Activated T-helper 17 cell treated with anti-CD3 and anti-CD28 coated beads, Interleukin-2, amount 50 U/mL, for 72 hours (primary cell): ENCODE results near the gene ADCY10. TPM values are rescaled to one million over a fixed set of nuclear protein-coding genes. Genes with fewer than 3 reads are reported as not detected.

Experiments
- ATAC-seq: fragments of 150-1000 bp; cut with Tn5 transposase; replicated peaks from 2 replicates; pipeline ENCODE4 v1.10.0; 2021; ENCODE audit warnings: mild to moderate bottlenecking, moderate library complexity
- H3K27ac Mint-ChIP-seq: one replicate; pipeline ENCODE4 v1.8.0; 2022; ENCODE audit warnings: mixed read lengths
- H3K27me3 Mint-ChIP-seq: one replicate; pipeline ENCODE4 v1.8.0; 2022; ENCODE audit warnings: mixed read lengths
- H3K36me3 Mint-ChIP-seq: one replicate; pipeline ENCODE4 v1.8.0; 2022; ENCODE audit warnings: low read depth, mild to moderate bottlenecking, mixed read lengths
- H3K4me1 Mint-ChIP-seq: one replicate; pipeline ENCODE4 v1.8.0; 2022; ENCODE audit warnings: mixed read lengths
- H3K4me3 Mint-ChIP-seq: one replicate; pipeline ENCODE4 v1.8.0; 2022; ENCODE audit warnings: mild to moderate bottlenecking, mixed read lengths
- H3K9me3 Mint-ChIP-seq: one replicate; pipeline ENCODE4 v1.8.0; 2022; ENCODE audit warnings: mixed read lengths
- total RNA-seq, 2 donors: library from RNA; stranded (reverse); gene quantifications; one replicate each; pipeline ENCODE4 v1.2.3, GENCODE V29; 2022

Gene ADCY10
- total RNA-seq, 2 donors from 2014 or later, result 0.13 to 0.98 TPM

DNA sequence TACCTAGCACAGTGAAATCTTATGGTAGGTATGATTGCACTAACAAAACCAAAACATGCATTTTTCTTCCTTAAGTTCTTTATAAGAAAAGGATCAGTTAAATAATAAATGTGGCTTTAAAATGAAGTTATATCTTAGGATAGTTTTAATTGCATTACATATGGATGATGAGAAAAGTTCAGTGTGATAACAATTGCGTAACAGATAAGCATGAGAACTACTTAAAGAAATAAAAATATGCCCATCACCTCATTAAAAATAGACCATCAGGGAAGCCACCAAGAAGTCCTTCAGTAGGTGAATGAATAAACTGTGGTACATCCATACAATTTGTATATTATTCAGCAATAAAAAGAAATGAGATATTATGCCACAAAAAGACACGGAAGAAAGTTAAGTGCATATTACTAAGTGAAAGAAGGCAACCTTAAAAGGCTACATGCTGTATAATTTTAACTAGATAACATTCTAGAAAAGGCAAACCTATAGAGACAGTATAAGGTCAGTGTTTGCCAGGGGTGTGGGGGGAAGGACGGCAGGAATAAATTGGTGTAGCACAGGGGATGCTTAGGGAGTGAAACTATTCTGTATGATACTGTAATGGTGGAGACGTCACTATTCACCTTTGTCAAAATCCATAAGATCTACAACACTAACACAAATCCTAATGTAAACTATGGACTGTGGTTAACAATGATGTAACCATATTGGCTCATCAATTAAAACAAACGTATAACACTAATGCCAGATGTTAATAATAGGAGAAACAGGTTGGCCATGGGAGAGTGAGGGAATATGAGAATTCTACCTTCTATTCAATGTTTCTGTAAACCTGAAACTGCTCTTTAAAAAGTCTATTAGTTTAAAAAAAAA lies 149.2 kb downstream of the ADCY10 start:
- no peak overlapping the region for H3K4me3 Mint-ChIP-seq
- no peak overlapping the region for H3K27ac Mint-ChIP-seq
- no peak for ATAC-seq
- peaks cover 18% of the 10 kb centered on the region for H3K36me3 Mint-ChIP-seq
- no peaks in the 10 kb centered on the region for H3K9me3 Mint-ChIP-seq
- peaks cover 19% of the 10 kb centered on the region for H3K4me1 Mint-ChIP-seq
- H3K27me3 Mint-ChIP-seq, result no peaks in the 10 kb centered on the region

- peaks cover 11% of the 10 kb centered on the region for H3K36me3 Mint-ChIP-seq
- no peaks in the 10 kb centered on the region for H3K27me3 Mint-ChIP-seq
- no peak overlapping the region for H3K27ac Mint-ChIP-seq
- ATAC-seq, result no peak
- no peak overlapping the region for H3K4me3 Mint-ChIP-seq
- peaks cover 19% of the 10 kb centered on the region for H3K4me1 Mint-ChIP-seq
- no peaks in the 10 kb centered on the region for H3K9me3 Mint-ChIP-seq
Observed at GRCh38 chr1:167763525-167764220, 150.3 kb downstream of the ADCY10 start.

DNA sequence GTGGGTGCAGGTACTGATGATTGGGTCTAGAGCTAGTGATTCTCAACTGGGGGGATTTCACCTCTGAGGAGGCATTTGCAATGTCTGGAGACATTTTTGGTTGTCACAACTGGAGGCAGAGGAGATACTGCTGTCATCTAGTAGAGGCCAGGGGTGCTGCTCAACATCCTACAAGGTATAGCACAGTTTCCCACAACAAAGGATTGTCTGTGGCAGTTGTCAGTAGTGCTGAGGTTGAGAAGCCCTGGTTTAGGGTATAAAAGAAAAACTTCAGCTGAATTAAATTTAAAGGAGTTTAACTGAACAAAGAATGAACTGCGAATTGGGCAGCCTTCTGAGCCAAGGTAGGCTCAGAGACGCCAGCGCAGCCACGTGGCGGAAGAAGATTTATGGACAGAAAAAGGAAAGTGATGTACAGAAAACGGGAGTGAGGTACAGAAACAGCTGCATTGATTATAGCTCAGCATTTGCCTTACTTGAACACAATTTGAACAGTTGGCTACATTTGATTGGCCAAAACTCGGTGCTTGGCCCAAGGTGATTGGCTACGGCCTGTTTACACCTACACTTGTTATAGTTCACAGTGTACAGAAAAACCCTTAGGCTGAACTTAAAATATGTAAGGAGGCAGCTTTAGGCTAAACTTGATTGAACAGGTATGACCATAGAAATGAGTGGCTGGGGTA lies 151.7 kb downstream of the ADCY10 start:
- no peaks in the 10 kb centered on the region for H3K27me3 Mint-ChIP-seq
- H3K4me3 Mint-ChIP-seq, result no peak overlapping the region
- peaks cover 19% of the 10 kb centered on the region for H3K4me1 Mint-ChIP-seq
- no peaks in the 10 kb centered on the region for H3K36me3 Mint-ChIP-seq
- ATAC-seq, result peak; percentile 21
- H3K27ac Mint-ChIP-seq, result peak overlapping the region; percentile 2
- H3K9me3 Mint-ChIP-seq, result no peaks in the 10 kb centered on the region

GRCh38 chr1:167761400-167761799 lies 152.5 kb downstream of the ADCY10 start:
- no peak for ATAC-seq

More at GRCh38 chr1:167761400-167761799, 152.5 kb downstream of the ADCY10 start:
- Mint-ChIP-seq H3K36me3 (no peaks in the 10 kb centered on the region), H3K27me3 (no peaks in the 10 kb centered on the region), H3K9me3 (no peaks in the 10 kb centered on the region), H3K4me1 (peaks cover 19% of the 10 kb centered on the region), H3K4me3 (no peak overlapping the region), H3K27ac (peak overlapping the region; percentile 2)

Other genes starting within 250 kb of the ADCY10 start
- gene MPZL1, start 192.2 kb downstream of the ADCY10 start, total RNA-seq, result 10 to 100 TPM; 24.4 to 27.0 TPM
- 10 to 100 TPM; 25.9 to 37.3 TPM for gene DCAF6, start 22.5 kb upstream of the ADCY10 start, total RNA-seq
- 10 to 100 TPM; 51.1 to 67.0 TPM for gene MPC2, start 22.9 kb upstream of the ADCY10 start, total RNA-seq
- gene GPR161, start 222.8 kb upstream of the ADCY10 start, total RNA-seq, result 1 to 10 TPM in 1 of 2 donors, under 1 TPM in 1; 0.93 to 1.1 TPM